Dermis microvascular lymphatic vessel endothelial cell (primary cell): ENCODE results near the gene FOXN1. TPM values are rescaled to one million over a fixed set of nuclear protein-coding genes. Genes with fewer than 3 reads are reported as not detected.

ENCODE experiments used
- DNase-seq, 2 donors: peaks; one replicate each; pipeline versions ENCODE4 v3.0.0 to v3.0.0-alpha.2; 2010; ENCODE audit warnings: low read depth in 2 of 2
- total RNA-seq: library from RNA; depleted of rRNA; stranded (reverse); fragments of >200 nt; gene quantifications from 2 replicates; pipeline ENCODE4 v1.2.1, GENCODE V29; 2014

FOXN1 gene
- total RNA-seq, 1 donor from 2014 or later: not detected

DNA sequence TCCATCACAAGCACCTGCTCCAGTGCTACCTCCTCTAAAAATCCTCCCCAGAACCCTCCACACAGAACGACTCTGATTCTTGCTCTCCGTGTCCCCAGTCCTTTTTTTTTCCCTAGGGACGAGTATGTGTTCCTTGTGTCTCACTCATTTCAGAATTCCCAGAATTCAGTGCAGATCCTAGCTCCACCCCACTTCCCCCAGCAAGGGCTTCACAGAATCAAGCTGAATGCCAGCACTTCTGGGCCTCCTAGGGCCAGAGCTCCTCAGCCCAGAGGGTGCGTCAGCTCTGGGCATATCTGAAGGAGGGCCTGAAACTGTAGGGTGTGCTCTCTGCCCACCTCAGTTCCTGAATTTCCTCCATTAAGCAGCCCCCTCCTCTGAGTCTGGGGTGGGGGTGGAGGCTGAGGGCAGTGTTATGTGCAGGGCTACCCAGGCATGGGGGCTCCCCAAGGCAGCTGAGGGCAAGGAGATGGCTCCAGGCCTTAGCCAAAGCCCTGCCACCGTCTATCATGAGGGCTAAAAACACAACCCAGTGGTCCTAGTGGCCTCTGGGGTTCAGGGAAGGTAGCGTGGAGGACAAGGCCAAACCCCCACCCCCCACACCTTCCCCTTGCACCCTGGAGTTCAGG lies 39.8 kb downstream of the FOXN1 start:
- no peak for DNase-seq

DNA sequence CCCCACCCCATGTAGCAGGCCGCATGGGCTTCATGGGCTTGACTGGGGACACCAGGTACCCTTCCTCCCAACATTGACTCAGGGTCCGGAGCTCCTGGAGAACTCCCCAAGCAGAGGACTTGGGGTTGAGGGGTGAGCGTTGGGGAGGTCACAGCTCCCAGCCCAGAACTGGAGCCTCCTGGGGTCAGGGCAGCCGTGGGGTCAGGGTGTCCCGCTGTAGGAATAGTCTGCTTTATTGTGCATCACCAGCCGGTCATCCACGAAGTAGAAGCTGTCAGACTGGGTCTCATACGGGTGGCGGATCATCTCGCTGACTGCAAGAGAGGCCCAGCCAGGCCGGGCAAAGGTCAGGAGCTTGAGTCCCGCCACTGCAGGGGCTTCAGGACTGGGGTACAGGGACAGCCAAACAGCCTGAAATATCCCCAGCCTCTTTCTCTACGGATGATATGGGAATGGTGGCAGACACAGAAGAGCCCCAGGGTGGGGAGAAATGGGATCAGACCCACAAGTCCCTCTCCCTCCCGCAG lies 41.0 kb downstream of the FOXN1 start:
- DNase-seq: no peak

DNA sequence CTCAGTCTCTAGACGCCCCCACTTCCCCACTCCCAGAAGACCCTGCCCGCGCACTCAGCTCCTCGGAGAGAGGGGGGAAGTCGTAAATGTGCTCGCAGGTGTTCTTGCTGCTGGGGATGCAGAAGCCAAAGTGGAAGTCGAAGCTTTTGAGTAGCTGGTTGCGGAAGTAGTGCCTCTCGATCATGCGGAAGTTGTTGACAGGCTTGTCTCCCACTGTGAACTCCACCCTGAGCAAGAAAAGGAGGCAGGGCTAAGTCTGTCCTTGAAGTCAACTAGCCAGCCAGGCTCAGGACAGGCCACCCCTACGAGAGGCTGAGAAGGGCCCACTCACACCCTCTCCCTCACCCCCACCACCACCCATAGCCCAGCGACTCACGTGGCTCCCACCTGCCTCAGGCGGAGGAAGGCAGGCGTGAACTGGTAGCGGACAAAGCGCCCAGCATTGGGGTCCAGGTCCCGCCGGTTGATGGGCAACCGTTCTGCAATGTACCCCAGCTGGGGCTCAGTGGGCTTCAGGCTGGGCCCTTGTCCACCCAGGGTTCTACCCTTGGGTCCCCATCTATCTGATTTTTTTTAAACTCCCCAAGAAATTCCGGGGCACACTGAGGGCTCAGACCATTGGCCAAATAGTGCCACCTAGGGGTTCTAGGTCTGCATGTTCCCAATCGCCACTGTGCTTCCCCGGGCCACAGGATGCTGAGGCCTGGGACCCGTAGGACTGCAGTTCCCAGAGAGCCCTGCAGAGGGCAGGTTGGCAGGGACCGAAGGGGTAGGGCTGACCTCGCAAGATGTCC lies 41.7 kb downstream of the FOXN1 start:
- DNase-seq: peak; percentile 43 to 63

DNA sequence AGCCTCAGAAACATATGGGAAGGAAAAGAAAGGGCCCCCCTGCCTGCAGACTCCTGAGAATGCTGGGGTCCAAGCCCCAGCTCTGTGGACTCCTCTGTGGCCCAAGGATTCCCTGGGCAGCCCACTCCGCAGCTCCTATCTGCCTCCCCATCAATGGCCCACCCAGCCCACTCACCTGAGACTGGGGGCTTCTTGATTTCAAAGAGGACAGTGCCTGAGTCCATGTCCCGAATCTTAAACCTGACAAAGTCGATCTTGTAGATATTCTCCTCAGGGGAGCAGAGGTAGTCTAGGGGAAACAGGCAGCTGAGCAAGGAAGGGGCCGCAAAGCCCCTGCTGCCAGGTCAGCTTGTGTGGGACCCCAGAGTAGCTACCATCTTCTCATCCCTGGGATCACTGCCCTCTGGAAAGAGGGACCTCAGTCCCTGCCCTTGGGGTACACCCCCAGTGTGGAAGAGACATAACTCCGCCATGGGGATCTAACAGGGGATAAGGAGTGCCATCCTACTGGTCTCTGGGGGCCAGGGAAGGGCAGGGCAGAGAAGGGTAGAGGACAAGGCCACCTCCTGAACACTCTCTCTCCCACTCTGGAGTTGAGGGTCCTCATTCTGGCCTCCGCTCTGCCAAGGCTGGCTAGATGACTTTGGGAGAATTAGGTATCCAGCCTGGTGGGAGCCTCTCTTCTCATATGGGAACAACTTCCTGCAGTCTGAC lies 42.4 kb downstream of the FOXN1 start:
- no peak for DNase-seq

DNA sequence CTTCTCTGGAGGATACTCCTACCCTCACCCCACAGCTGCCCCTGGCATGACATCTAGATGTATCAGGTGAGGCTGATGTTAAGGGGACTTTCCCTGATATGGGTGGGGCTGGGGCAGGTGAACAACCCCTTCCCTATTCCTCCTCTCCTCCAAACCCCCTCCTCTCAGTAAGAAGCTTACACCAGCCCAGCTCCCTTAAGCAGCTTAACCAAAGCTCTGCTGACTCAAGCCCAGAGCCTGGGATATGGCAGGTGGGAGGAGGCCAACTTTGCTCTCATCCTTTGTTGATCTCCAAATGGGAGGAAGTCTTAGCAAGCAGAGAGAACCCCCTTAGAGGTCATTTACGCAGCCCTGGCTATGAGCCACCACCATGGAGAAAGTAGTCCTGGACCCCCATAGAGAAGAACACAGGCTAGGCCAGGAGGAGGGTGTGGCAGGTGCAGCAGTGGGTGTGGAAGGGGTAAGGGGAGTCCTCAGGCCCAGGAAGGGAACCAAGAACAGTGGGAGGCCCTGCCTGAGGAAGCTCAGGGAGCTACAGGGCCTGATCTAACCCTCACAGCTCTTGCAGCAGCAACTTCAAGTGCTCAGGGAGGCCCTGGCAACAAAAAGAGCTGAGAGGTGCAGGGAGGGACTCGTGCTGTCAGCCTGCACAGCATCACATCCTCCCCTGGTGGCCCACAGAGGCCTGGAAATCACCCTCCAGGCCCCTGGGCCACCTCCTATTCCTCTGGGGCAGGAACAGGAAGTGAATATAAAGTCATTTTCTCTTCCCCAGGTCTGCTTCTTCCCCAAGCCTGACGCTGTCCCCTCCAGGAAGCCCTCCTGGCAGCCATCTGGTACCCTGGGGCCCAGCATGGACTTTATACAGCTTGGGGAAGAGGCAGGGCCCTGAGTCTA lies 43.3 kb downstream of the FOXN1 start:
- DNase-seq: no peak

DNA sequence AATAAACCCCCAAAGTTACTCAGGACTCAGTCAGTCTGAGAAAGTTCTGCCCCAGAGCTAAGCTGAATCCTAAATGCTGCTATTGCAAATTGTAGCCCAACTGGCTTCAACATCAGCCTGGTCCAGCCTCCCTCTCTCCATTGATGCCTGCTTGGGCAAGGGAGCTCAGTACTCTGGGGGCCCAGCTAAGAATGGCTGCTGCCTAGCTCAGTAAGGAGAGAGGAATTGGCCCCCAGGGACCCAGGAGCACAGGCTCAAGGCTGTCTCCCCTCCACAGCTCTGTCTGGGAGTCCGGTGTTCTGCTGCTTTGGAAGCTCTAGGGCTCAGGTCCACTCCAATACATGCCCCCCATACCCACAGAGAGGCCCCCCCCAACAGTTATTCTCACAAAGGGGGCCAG lies 44.7 kb downstream of the FOXN1 start:
- no peak for DNase-seq

DNA sequence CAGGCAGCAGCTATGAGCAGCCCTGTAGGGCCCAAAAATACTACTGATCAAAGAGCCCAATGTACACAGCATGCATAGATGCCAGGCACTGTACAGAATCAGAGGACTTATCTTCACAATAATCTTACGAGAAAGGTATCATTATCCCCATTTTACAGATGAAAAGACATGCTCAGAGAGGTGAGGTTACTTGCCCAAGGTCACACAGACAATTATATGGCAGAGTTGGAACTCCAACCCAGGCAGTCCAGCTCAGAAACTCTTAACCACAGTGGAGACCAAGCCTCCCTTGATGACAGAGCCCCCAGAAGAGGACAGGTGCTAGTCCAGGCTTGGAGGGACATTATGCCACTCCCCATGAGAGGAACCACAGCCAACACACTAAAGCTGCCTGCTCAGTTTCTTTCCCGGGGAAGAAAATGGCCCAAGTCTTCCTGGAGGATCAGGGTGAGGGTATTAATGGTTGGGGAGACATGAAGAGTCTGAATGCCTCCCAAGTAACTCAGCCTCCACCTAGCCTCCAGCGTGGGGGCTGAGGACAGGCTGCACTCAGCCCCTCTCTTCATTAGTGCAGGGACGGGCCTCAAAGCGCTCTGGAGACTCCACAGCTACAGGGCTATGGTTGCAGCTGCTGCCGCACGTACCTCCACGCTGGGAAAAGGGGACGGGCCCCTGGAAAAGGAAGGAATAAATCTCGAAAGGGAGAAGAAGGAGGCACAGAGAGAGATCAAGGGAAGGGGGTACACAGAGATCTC lies 45.5 kb downstream of the FOXN1 start:
- peak in 1 of 2 donors; percentile 16 for DNase-seq

DNA sequence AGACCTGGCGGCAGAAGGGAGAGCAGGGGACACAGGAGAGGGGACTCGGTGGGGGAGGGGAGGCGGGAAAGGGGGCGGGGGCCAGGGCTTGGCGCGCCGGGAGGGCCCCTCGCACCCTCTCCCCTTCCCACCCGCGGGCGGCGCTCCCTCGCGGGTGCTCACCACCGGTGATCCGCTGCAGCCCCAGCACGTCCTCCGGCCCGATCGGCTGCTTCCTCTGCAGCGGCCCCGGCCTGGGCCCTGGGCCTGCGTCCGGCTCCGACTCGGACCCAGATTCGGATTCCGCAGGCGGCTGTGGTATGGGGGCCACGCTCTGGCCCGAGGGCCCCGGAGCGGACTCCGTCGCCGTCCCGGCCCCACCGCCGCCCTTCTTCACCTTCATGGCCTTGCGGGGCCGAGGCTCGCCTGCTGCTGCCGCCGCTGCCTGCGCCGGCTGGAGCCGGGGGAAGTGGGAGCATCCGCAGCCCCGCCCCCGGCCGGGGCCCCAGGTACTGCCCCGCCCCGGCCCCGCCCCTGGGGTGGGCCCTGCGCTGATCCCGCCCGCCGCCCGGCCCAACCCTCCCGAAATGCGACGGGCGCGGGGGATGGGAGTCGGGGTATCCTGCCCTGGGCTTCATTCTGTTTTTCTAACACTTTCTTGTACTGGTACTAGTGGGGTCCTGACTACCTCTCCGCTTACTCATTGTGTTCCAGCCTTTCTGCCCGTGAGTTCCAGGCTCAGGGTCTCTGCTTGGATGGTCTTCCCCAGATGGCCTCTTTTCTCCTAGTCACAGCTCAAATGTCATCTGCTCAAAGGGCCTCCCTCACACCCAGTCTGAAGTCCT lies 46.2 kb downstream of the FOXN1 start, which contains the start of gene UNC119:
Gene UNC119, minus strand, starts transcription at position 449 of the 824 bp plus-strand sequence. Its CDS starts 67 bp downstream, at position 382.
- peak; percentile 17 to 64 for DNase-seq

DNA sequence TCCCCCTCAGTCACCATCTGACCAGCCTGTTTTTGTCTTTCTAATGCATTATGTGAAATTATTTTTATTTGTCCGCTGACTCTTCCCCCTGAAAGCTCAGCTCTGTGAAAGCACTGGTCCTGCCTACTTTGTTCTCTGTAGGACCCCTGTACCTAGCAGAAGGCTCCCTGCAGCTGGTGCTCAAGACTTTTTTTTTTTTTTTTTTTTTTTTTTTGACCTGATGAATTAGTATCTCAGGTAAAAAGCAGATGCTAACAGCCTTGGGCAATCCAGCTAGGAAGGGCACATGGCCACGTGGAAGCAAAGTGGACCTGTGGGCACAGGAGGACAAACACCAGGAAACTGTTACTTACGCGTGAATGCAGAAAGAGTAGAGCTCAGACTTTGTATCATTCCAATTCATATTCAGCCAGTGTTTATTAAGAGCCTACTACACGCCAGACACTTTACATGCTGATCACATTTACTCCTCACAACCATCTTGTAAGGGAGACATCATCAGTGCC lies 46.9 kb downstream of the FOXN1 start:
- no peak for DNase-seq

DNA sequence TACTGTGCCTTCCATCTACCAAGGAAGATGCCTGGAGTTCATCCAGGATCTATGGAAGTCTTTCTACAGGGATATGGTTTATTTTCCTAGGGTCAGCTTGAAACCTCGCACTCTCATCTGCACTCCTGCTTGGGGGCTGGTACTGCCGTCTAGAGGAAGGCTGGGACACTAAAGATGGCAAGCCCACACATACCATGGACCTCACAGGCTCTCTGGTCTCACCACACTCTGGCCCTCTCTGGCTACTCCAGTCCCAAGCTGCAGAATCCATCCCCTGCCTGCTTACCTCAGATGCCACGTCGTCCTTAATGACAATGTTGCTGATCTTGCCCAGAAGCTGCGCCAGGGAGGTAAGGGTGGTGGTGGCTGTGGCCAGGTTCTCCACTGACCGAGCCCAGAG lies 48.4 kb downstream of the FOXN1 start:
- no peak for DNase-seq

DNA sequence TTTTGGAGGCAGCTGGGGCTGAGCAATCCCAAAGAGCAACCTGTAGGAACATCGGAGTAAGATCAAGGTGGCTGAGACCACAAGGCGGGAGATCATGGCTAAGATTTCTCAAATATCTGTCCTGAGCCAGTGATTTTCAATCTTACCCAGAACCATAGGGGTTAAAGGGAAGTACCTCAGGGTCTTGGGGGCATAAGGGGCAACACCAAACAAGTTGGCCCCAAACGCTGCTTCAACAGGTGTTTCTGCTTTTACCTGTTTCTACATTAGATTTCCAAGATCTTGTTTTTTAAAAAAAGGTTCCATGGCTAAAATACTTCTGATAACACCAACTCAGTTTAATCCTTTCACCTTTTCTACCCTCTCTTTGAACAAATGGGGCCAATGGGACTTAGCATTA lies 48.9 kb downstream of the FOXN1 start:
- no peak for DNase-seq

DNA sequence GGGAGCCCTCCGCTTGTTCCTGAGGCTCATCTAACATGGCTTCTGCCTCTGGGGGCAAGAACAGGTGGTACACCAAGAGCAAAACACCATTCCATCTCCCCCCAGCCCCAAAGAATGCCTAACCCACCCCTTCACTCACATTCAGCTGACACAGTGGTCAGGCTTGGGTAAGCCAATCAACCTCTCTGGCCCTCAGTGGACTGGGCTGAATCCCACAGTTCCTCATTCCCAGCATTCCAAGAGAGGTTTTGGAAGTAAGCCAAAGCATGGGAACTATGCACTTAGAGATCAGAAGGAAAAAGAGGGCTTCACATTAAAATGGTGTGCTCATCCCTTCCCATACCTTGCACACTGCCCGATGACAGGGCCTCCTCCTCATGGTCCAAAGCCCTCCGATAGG lies 57.3 kb downstream of the FOXN1 start:
- peak; percentile 15 to 22 for DNase-seq

DNA sequence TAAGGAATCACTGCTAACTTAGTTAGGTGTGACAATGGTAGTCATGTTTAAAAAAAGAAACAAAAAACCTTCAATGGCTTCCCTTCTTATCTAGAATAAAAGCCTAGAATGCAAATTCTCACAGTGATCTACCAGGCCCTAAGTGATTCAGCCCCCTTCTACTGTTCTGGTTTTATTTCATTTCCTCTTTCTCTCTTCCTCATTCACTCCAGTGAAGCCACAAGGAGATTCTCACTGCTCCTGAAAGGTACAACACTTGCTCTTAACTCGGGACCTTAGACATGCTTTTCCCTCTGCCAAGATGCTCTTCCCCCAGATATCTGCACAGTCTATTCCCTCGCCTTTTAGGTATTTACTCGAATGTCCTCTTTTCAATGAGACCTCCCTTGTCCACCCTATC lies 61.5 kb downstream of the FOXN1 start:
- DNase-seq: no peak

DNA sequence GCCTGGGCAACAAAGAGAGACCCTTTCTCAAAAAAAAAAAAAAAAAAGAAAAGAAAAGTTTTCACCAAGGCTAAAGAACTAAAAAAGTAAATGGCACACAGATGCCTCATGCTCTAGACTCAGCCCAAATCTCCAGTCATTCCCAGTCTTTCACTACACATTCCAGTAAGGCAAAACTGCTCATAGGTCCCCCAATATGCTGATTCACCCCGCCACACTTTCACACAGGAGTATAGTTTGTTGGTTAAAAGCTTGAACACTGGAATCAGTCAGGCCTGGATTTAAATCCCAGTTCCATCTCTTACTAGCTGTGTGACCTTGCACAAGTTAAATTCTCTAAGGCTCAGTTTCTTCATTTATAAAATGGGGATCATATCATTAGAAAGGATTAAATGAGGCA lies 63.3 kb downstream of the FOXN1 start:
- no peak for DNase-seq

DNA sequence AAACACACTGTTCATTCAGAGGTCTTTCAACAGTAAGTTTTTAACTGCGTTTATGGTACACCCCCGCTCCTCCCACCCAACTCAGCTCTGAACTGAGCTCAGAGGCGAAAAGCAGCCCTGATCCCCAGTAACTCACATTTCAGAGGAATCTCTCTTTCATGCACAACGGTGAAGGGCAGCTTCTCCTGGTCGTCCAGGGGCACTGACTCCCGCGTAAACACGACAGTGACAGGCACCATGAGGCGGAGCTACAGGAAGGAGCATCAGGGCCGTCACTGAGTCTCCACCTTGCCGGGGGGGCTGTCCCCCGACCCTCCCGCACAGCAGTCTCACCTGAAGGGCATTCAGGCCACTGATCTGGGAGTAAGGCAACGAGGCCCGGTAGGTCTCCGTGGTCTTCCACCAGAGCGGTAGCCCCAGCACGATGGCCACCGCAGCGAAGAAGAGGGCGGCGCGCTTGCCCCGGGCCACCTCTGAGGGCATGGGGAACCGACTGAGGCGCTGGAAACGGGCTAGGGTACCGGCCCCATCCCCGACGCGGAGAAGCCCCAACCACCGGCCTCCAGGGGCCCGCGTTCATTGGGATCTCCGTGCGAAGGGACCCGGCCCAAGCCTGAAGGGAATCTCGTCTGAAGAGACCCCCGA lies 64.7 kb downstream of the FOXN1 start:
- peak; percentile 11 to 45 for DNase-seq

DNA sequence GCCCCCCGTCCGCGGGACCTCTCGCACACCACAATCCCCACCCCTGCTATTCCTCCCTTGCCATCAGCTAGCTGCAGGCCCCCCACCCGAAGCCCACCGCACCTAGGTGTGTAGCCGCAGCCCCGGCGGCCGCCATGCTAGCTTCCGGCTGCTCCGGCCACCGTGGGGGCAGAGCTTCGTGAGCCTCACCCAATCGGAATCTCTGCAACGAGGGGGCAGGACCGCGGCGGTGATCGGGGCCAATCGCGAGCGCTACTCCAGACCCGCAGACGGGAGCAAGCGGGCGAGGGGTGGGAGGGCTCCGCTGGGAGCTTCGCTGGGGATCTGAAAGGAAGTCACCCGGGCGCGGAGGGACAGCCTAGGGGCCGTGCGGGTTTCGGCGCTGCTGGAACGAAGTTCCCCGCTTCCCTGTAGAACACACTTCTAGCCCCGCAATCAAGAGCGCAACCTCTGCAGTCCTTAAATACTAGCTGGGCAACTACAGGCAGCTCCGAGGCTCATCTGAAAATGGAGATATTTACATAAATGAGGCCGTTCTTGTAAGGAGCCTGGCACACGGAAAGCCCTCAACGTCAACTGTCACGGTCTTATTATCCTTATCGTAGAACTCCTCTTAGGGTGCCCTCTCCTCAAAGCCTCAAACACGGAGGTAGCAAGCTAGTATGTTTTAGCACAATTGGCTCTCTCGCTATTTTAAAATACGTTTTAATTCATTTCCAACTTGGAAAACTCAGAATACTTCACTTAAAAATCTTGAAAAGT lies 65.4 kb downstream of the FOXN1 start, which contains the start of gene PIGS:
Gene PIGS, minus strand, starts transcription at position 164 of the 762 bp plus-strand sequence. Its CDS starts 28 bp downstream, at position 136.
- DNase-seq: peak; percentile 81 to 93

DNA sequence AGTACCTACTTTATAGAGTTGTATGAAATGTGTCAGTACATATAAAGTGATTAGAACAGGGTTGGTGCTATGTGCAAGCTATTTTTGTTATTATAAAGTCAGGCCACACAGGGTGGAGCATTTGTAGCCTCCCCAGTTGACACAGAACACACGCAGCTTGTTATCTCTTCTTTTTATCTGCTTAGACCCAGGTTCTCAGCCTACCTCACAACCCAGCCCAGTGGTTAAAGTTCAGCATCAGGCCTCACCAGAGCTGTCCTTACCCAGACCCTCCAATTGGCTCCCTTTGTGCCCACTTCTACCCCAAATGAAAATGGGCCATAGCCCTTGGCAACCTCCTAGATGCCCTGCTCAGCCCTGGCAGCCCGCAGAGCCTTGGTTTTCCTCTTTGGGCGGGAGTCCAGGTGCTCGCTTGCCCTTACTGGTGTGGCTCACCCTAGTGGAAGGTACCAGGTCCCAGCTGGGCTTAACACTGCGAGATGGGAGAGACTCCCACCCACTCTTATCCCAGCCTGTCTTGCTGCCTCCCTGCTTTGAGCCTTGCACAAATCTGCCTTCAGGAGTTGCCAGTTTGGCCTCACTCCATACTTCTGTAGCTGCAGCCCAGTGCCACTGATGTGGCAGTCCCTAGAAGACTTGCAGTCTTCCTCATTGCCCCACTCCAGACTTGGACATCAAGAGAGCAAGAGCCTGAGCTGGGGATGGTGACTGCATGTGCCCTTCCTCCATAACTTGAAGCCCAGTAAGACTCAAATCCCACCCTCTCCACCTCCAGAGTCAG lies 66.3 kb downstream of the FOXN1 start:
- DNase-seq: no peak
